Mesodermal cell (in vitro differentiated cells): ENCODE results near the gene GNPTG.

ENCODE experiments used
- H3K27ac ChIP-seq: 2 replicates; pipeline ENCODE4 v1.7.0; 2013; ENCODE audit warnings: mild to moderate bottlenecking, low read depth, low read length, moderate library complexity; ENCODE audit not compliant: severe bottlenecking
- H3K36me3 ChIP-seq: 2 replicates; pipeline ENCODE4 v1.7.1; 2013; ENCODE audit warnings: mild to moderate bottlenecking, low read length, moderate library complexity; ENCODE audit not compliant: control insufficient read depth, insufficient read depth
- H3K4me1 ChIP-seq: one replicate; pipeline ENCODE4 v1.7.1; 2013; ENCODE audit warnings: mild to moderate bottlenecking, low read length; ENCODE audit not compliant: insufficient read depth, control insufficient read depth, poor library complexity, severe bottlenecking
- H3K4me3 ChIP-seq: 2 replicates; pipeline ENCODE4 v1.7.0; 2013; ENCODE audit warnings: low read length, control low read depth, mild to moderate bottlenecking; ENCODE audit not compliant: insufficient read depth, poor library complexity, severe bottlenecking; ENCODE audit errors: extremely low read depth
- H3K9me3 ChIP-seq: 2 replicates; pipeline ENCODE4 v1.7.1; 2013; ENCODE audit warnings: mild to moderate bottlenecking, low read length, moderate library complexity; ENCODE audit not compliant: control insufficient read depth
- WGBS, 2 experiments: methylation state at CpG; one replicate each; pipeline ENCODE4 v1.1.5; 2013; ENCODE audit warnings: missing lambda C conversion rate in 2 of 2; ENCODE audit not compliant: insufficient coverage in 2 of 2; 5-methylcytosine and 5-hydroxymethylcytosine counted together

GNPTG gene

GRCh38 chr16:1311738-1312466, 39.8 kb upstream of the GNPTG start:
- Histone ChIP-seq H3K36me3 (peaks cover 55% of the 10 kb centered on the region), H3K4me1 (peaks cover 10% of the 10 kb centered on the region), H3K4me3 (peak overlapping the region; percentile 84), H3K9me3 (no peaks in the 10 kb centered on the region), H3K27ac (no peak overlapping the region)
- 88 to 90% methylated on average over 25 to 32 of the region's 35 CpGs for WGBS, 2 experiments

GRCh38 chr16:1312467-1312816, 39.3 kb upstream of the GNPTG start:
- Histone ChIP-seq H3K36me3 (peaks cover 60% of the 10 kb centered on the region), H3K4me1 (peaks cover 10% of the 10 kb centered on the region), H3K4me3 (no peak overlapping the region), H3K9me3 (no peaks in the 10 kb centered on the region), H3K27ac (no peak overlapping the region)
- WGBS, 2 experiments = 97 to 98% methylated on average over 16 of the region's 16 CpGs

GRCh38 chr16:1312903-1313302, 38.8 kb upstream of the GNPTG start:
- 94 to 97% methylated on average over 15 of the region's 15 CpGs for WGBS, 2 experiments
- Histone ChIP-seq H3K27ac (no peak overlapping the region), H3K36me3 (peaks cover 65% of the 10 kb centered on the region), H3K9me3 (no peaks in the 10 kb centered on the region), H3K4me3 (no peak overlapping the region), H3K4me1 (peaks cover 10% of the 10 kb centered on the region)

- Histone ChIP-seq H3K9me3 (no peaks in the 10 kb centered on the region), H3K36me3 (peaks cover 74% of the 10 kb centered on the region), H3K4me1 (peaks cover 10% of the 10 kb centered on the region), H3K27ac (no peak overlapping the region), H3K4me3 (no peak overlapping the region)
- WGBS, 2 experiments = 97 to 99% methylated on average over 37 of the region's 38 CpGs
Measured at GRCh38 chr16:1313721-1314369, 37.9 kb upstream of the GNPTG start.

- WGBS, 2 experiments = 97 to 98% methylated on average over 23 to 28 of the region's 28 CpGs
- Histone ChIP-seq H3K4me3 (no peak overlapping the region), H3K4me1 (peaks cover 10% of the 10 kb centered on the region), H3K27ac (no peak overlapping the region), H3K36me3 (peaks cover 81% of the 10 kb centered on the region), H3K9me3 (no peaks in the 10 kb centered on the region)
Measured at GRCh38 chr16:1314399-1315068, 37.2 kb upstream of the GNPTG start.

- Histone ChIP-seq H3K36me3 (peaks cover 90% of the 10 kb centered on the region), H3K9me3 (no peaks in the 10 kb centered on the region), H3K4me3 (no peak overlapping the region), H3K27ac (no peak overlapping the region), H3K4me1 (peaks cover 10% of the 10 kb centered on the region)
- 90 to 93% methylated on average over 43 to 44 of the region's 46 CpGs for WGBS, 2 experiments
Measured at GRCh38 chr16:1315081-1316032, 36.4 kb upstream of the GNPTG start.

- 96 to 97% methylated on average over 13 to 14 of the region's 14 CpGs for WGBS, 2 experiments
- Histone ChIP-seq H3K27ac (no peak overlapping the region), H3K4me1 (peaks cover 9% of the 10 kb centered on the region), H3K9me3 (no peaks in the 10 kb centered on the region), H3K36me3 (peaks cover 96% of the 10 kb centered on the region), H3K4me3 (no peak overlapping the region)
Measured at GRCh38 chr16:1316033-1316405, 35.7 kb upstream of the GNPTG start.

- Histone ChIP-seq H3K4me1 (no peaks in the 10 kb centered on the region), H3K4me3 (no peak overlapping the region), H3K9me3 (no peaks in the 10 kb centered on the region), H3K36me3 (peaks cover 99% of the 10 kb centered on the region), H3K27ac (no peak overlapping the region)
- 96 to 97% methylated on average over 32 of the region's 32 CpGs for WGBS, 2 experiments
Measured at GRCh38 chr16:1317479-1318267, 34.1 kb upstream of the GNPTG start.

- 79 to 87% methylated on average over 8 to 9 of the region's 9 CpGs for WGBS, 2 experiments
- no peaks in the 10 kb centered on the region for H3K4me1 ChIP-seq
- H3K36me3 ChIP-seq = peaks cover 95% of the 10 kb centered on the region
- no peak overlapping the region for H3K4me3 ChIP-seq
- no peaks in the 10 kb centered on the region for H3K9me3 ChIP-seq
- no peak overlapping the region for H3K27ac ChIP-seq
Measured at GRCh38 chr16:1318268-1318545, 33.5 kb upstream of the GNPTG start.

- Histone ChIP-seq H3K9me3 (no peaks in the 10 kb centered on the region), H3K27ac (no peak overlapping the region), H3K4me1 (no peaks in the 10 kb centered on the region), H3K4me3 (no peak overlapping the region), H3K36me3 (peaks cover 94% of the 10 kb centered on the region)
- 93 to 94% methylated on average over 33 of the region's 33 CpGs for WGBS, 2 experiments
Measured at GRCh38 chr16:1319041-1319440, 32.7 kb upstream of the GNPTG start.
